Bronchial epithelial cell (primary cell): ENCODE data around the gene PRRT1B. TPM values are rescaled to one million over a fixed set of nuclear protein-coding genes. Genes with fewer than 3 reads are reported as not detected.

Experiments used
- DNase-seq: peaks from one replicate; pipeline ENCODE4 v3.0.0-alpha.2; 2010; ENCODE audit warnings: low read depth
- FAIRE-seq: peaks from 2 replicates; lab custom pipeline; 2011; peaks lifted over from hg19 to GRCh38; lab: Jason Lieb, UNC
- H3K27me3 ChIP-seq: 2 replicates; pipeline ENCODE4 v1.5.1; 2011; ENCODE audit warnings: low read length; ENCODE audit not compliant: control insufficient read depth, insufficient read depth
- H3K36me3 ChIP-seq: 2 replicates; pipeline ENCODE4 v1.5.1; 2011; ENCODE audit warnings: low read length; ENCODE audit not compliant: control insufficient read depth, insufficient read depth
- H3K4me3 ChIP-seq: 2 replicates; pipeline ENCODE4 v1.5.1; 2011; ENCODE audit warnings: mild to moderate bottlenecking, low read depth, low read length, control low read depth
- CTCF ChIP-seq: IDR thresholded peaks from 2 replicates; pipeline ENCODE4 v1.5.1; 2011; ENCODE audit warnings: mild to moderate bottlenecking, moderate library complexity, low read length, control low read depth, inconsistent platforms; ENCODE audit not compliant: insufficient read depth, severe bottlenecking
- total RNA-seq: library from RNA; depleted of rRNA; stranded (reverse); fragments of >200 nt; gene quantifications from 2 replicates; pipeline ENCODE4 v1.2.1, GENCODE V29; 2014

PRRT1B gene
- total RNA-seq, 1 donor from 2014 or later = not detected

DNA sequence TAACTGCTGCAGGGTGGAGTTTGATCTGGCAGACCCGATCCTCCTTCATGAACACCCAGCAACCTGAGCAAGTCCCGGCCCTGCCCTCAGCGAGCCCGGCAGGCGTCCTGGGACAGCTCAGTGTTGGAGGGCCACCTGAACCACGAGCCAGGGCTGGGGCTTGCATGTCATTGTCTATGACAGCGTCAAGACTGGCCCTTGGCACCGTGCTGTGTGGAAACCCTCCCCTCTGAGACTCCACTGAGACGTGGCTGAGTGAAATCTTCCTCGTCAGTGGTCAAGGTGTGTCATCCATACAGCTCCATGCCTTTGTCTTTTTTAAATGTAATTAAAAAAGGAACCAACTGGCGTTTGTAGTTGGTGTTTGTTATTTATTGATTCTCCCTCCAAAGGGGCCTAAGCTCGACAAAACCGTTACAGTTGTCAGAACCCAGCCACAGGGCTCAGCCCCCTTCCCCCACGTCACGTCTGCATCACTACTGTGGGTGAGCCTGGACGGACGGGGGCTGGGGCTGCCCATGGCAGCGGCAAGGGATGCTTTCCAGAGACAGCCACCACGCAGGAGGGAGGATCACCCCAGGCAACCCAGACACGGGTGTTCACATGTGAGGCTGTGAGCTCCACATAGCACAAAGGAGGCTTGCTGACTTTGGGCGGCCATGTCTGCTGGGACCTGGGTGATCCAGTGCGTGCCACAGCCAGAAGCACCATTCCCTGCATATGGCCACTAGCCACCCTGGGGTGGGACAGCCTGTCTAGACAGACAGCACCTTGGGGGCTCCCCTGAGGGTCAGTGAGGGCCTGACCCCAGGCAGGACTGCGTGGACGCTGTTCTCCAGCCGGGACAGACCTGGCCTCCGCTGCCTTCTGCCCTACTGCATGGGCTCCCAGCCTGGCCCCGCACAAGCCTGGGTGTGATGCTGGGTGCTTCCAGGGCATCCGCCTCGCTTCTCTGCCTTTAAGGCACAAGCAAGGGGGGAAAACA is 21.6 kb upstream of the PRRT1B start:
- TF ChIP-seq CTCF = no peak
- DNase-seq (no peak), FAIRE-seq (no peak)
- Histone ChIP-seq H3K4me3 (no peak overlapping the region), H3K27me3 (no peaks in the 10 kb centered on the region), H3K36me3 (peaks cover 33% of the 10 kb centered on the region)

GRCh38 chr9:131524665-131525315 is 20.5 kb upstream of the PRRT1B start:
- H3K4me3 ChIP-seq = no peak overlapping the region
- TF ChIP-seq CTCF = no peak
- DNase-seq (no peak), FAIRE-seq (peak; percentile 85)
- no peaks in the 10 kb centered on the region for H3K27me3 ChIP-seq
- H3K36me3 ChIP-seq = peaks cover 32% of the 10 kb centered on the region

- no peaks in the 10 kb centered on the region for H3K27me3 ChIP-seq
- FAIRE-seq (no peak), DNase-seq (no peak)
- no peak overlapping the region for H3K4me3 ChIP-seq
- TF ChIP-seq CTCF = no peak
- peaks cover 26% of the 10 kb centered on the region for H3K36me3 ChIP-seq
Observed at GRCh38 chr9:131525643-131526565, 19.4 kb upstream of the PRRT1B start.

GRCh38 chr9:131528186-131528585 is 17.1 kb upstream of the PRRT1B start:
- DNase-seq (no peak), FAIRE-seq (no peak)
- peaks cover 18% of the 10 kb centered on the region for H3K36me3 ChIP-seq
- no peaks in the 10 kb centered on the region for H3K27me3 ChIP-seq
- no peak overlapping the region for H3K4me3 ChIP-seq
- no peak for TF ChIP-seq CTCF

GRCh38 chr9:131528886-131529505 is 16.3 kb upstream of the PRRT1B start:
- peaks cover 13% of the 10 kb centered on the region for H3K36me3 ChIP-seq
- no peak for FAIRE-seq

More at GRCh38 chr9:131528886-131529505, 16.3 kb upstream of the PRRT1B start:
- Histone ChIP-seq H3K27me3 (no peaks in the 10 kb centered on the region), H3K4me3 (no peak overlapping the region)
- DNase-seq = no peak
- no peak for TF ChIP-seq CTCF
